GM23248 (cell line): ENCODE results near the gene RRP1. TPM values are rescaled to one million over a fixed set of nuclear protein-coding genes. Genes with fewer than 3 reads are reported as not detected.

Experiments
- DNase-seq: peaks from one replicate; pipeline ENCODE4 v3.0.0-alpha.2; 2015
- H2AFZ ChIP-seq: fragments of 200-600 bp; sonication (generic); 2 replicates; pipeline ENCODE4 v1.6.1; 2016; ENCODE audit warnings: antibody characterized with exemption
- H3F3A ChIP-seq: fragments of 200-600 bp; sonication (generic); 2 replicates; pipeline ENCODE4 v1.6.1; 2016; ENCODE audit warnings: mild to moderate bottlenecking, antibody characterized with exemption, mixed run types; ENCODE audit not compliant: insufficient read depth
- H3K27ac ChIP-seq: fragments of 200-600 bp; sonication (generic); 2 replicates; pipeline ENCODE4 v1.5.1; 2016; ENCODE audit warnings: mild to moderate bottlenecking
- H3K27me3 ChIP-seq: fragments of 200-600 bp; sonication (generic); replicated peaks from 2 replicates; pipeline ENCODE4 v1.6.1; 2016; ENCODE audit warnings: mild to moderate bottlenecking; ENCODE audit not compliant: insufficient read depth
- H3K36me3 ChIP-seq: fragments of 200-600 bp; sonication (generic); 2 replicates; pipeline ENCODE4 v1.6.1; 2016; ENCODE audit warnings: low read depth, mild to moderate bottlenecking
- H3K4me1 ChIP-seq: fragments of 200-600 bp; sonication (generic); 2 replicates; pipeline ENCODE4 v1.6.1; 2016; ENCODE audit warnings: mild to moderate bottlenecking; ENCODE audit not compliant: insufficient read depth
- H3K4me2 ChIP-seq: fragments of 200-600 bp; sonication (generic); one replicate; pipeline ENCODE4 v1.6.1; 2016; ENCODE audit warnings: mild to moderate bottlenecking; ENCODE audit not compliant: unreplicated experiment
- H3K4me3 ChIP-seq: fragments of 200-600 bp; sonication (generic); 2 replicates; pipeline ENCODE4 v1.5.1; 2016; ENCODE audit warnings: mild to moderate bottlenecking
- H3K79me2 ChIP-seq: fragments of 200-600 bp; sonication (generic); 2 replicates; pipeline ENCODE4 v1.6.1; 2016; ENCODE audit warnings: mild to moderate bottlenecking; ENCODE audit not compliant: insufficient read depth
- H3K9ac ChIP-seq: fragments of 200-600 bp; sonication (generic); 2 replicates; pipeline ENCODE4 v1.6.1; 2016; ENCODE audit warnings: mild to moderate bottlenecking
- H3K9me2 ChIP-seq: fragments of 200-600 bp; sonication (generic); 2 replicates; pipeline ENCODE4 v1.6.1; 2016; ENCODE audit warnings: mixed run types, mild to moderate bottlenecking, moderate library complexity; ENCODE audit not compliant: insufficient read depth
- H3K9me3 ChIP-seq: fragments of 200-600 bp; sonication (generic); one replicate; pipeline ENCODE4 v1.6.1; 2017; ENCODE audit warnings: low read depth
- H4K20me1 ChIP-seq: fragments of 200-600 bp; sonication (generic); 2 replicates; pipeline ENCODE4 v1.6.0; 2016; ENCODE audit not compliant: insufficient read depth
- EZH2 ChIP-seq: fragments of 200-600 bp; sonication (generic); IDR thresholded peaks from 2 replicates; pipeline ENCODE4 v1.6.1; 2018; ENCODE audit warnings: antibody characterized with exemption, mild to moderate bottlenecking; ENCODE audit not compliant: insufficient read depth, poor library complexity, severe bottlenecking
- EZH2phosphoT487 ChIP-seq: fragments of 200-600 bp; sonication (generic); IDR thresholded peaks from 2 replicates; pipeline ENCODE4 v1.6.1; 2018; ENCODE audit warnings: antibody characterized with exemption, moderate library complexity, mild to moderate bottlenecking, low read depth; ENCODE audit not compliant: insufficient read depth
- WGBS, 2 experiments: methylation state at CpG; one replicate each; pipeline ENCODE4 v1.1.6; 2015 to 2017; ENCODE audit warnings: low lambda C conversion rate in 2 of 2, low coverage in 1 of 2; ENCODE audit errors: missing lambda C conversion rate in 2 of 2; 5-methylcytosine and 5-hydroxymethylcytosine counted together
- in situ Hi-C: fragments of 300-500 bp; cut with MboI; formaldehyde crosslinking; loops from 2 replicates; pipeline ENCODE4 v1.15.0; 2020
- polyA plus RNA-seq: library from polyadenylated mRNA; unstranded; fragments of >200 nt; fragmentation: Nextera tagmentation; extraction: Ambion mirVana; gene quantifications from 2 replicates; pipeline ENCODE4 v1.2.1, GENCODE V29; 2016
- total RNA-seq: library from RNA; depleted of rRNA; stranded (reverse); fragments of >200 nt; shearing (Covaris generic); gene quantifications from 2 replicates; pipeline ENCODE4 v1.2.3, GENCODE V29; 2014

The RRP1 gene
- total and polyA plus RNA-seq, 2 experiments from 2014 or later: 17.6 to 22.3 TPM

GRCh38 chr21:43847301-43847700 is 57.9 kb downstream of the RRP1 start:
- in situ Hi-C loops: no loop called here
- Histone ChIP-seq H3K36me3 (no peaks in the 10 kb centered on the region), H3K4me1 (no peaks in the 10 kb centered on the region), H3K4me3 (no peak overlapping the region), H3K27me3 (no peaks in the 10 kb centered on the region), H3K9me2 (no peaks in the 10 kb centered on the region), H3K27ac (no peak overlapping the region), H3K4me2 (no peak overlapping the region), H3K9ac (no peak overlapping the region), H3K79me2 (no peaks in the 10 kb centered on the region), H2AFZ (no peak overlapping the region), H3K9me3 (no peaks in the 10 kb centered on the region), H3F3A (no peaks in the 10 kb centered on the region), H4K20me1 (no peaks in the 10 kb centered on the region)
- TF ChIP-seq EZH2 (no peak), EZH2phosphoT487 (no peak)
- WGBS, 2 experiments: 88 to 92% methylated on average over 12 to 14 of the region's 14 CpGs
- no peak for DNase-seq

GRCh38 chr21:43848771-43849170 is 59.4 kb downstream of the RRP1 start:
- 82 to 85% methylated on average over 10 of the region's 10 CpGs for WGBS, 2 experiments

GRCh38 chr21:43849532-43850299 is 60.3 kb downstream of the RRP1 start:
- no peak overlapping the region for H3K4me2 ChIP-seq
- no peak overlapping the region for H3K9ac ChIP-seq
- H2AFZ ChIP-seq: no peak overlapping the region
- WGBS, 2 experiments: 70 to 72% methylated on average over 12 to 13 of the region's 13 CpGs
- no peaks in the 10 kb centered on the region for H3K4me1 ChIP-seq
- H3K36me3 ChIP-seq: no peaks in the 10 kb centered on the region
- no peaks in the 10 kb centered on the region for H3K27me3 ChIP-seq
- no peaks in the 10 kb centered on the region for H4K20me1 ChIP-seq
- in situ Hi-C loops: no loop called here
- H3K79me2 ChIP-seq: no peaks in the 10 kb centered on the region
- H3K9me3 ChIP-seq: no peaks in the 10 kb centered on the region
- H3K27ac ChIP-seq: no peak overlapping the region
- H3K4me3 ChIP-seq: no peak overlapping the region
- no peak for DNase-seq
- no peaks in the 10 kb centered on the region for H3F3A ChIP-seq
- no peaks in the 10 kb centered on the region for H3K9me2 ChIP-seq
- no peak for TF ChIP-seq EZH2
- no peak for TF ChIP-seq EZH2phosphoT487

More at GRCh38 chr21:43848771-43849170, 59.4 kb downstream of the RRP1 start:
- TF ChIP-seq EZH2 (no peak), EZH2phosphoT487 (no peak)
- H2AFZ ChIP-seq: no peak overlapping the region
- in situ Hi-C loops: no loop called here
- no peaks in the 10 kb centered on the region for H3F3A ChIP-seq
- no peaks in the 10 kb centered on the region for H3K9me2 ChIP-seq
- H3K79me2 ChIP-seq: no peaks in the 10 kb centered on the region
- no peak overlapping the region for H3K9ac ChIP-seq
- H3K27ac ChIP-seq: no peak overlapping the region
- DNase-seq: no peak
- no peaks in the 10 kb centered on the region for H3K36me3 ChIP-seq
- no peaks in the 10 kb centered on the region for H3K27me3 ChIP-seq
- no peaks in the 10 kb centered on the region for H3K9me3 ChIP-seq
- no peaks in the 10 kb centered on the region for H4K20me1 ChIP-seq
- no peak overlapping the region for H3K4me3 ChIP-seq
- no peak overlapping the region for H3K4me2 ChIP-seq
- H3K4me1 ChIP-seq: no peaks in the 10 kb centered on the region

- H3K79me2 ChIP-seq: no peaks in the 10 kb centered on the region
Observed at GRCh38 chr21:43850728-43851295, 61.4 kb downstream of the RRP1 start.

More at GRCh38 chr21:43850728-43851295, 61.4 kb downstream of the RRP1 start:
- H3F3A ChIP-seq: no peaks in the 10 kb centered on the region
- no peaks in the 10 kb centered on the region for H4K20me1 ChIP-seq
- 45 to 49% methylated on average over 8 of the region's 8 CpGs for WGBS, 2 experiments
- no peak overlapping the region for H3K4me2 ChIP-seq
- H3K9me3 ChIP-seq: no peaks in the 10 kb centered on the region
- no peaks in the 10 kb centered on the region for H3K36me3 ChIP-seq
- no peaks in the 10 kb centered on the region for H3K9me2 ChIP-seq
- TF ChIP-seq EZH2: no peak
- no peak for TF ChIP-seq EZH2phosphoT487
- no peak overlapping the region for H2AFZ ChIP-seq
- in situ Hi-C loops: no loop called here
- no peak for DNase-seq
- H3K4me1 ChIP-seq: no peaks in the 10 kb centered on the region
- no peak overlapping the region for H3K9ac ChIP-seq
- no peaks in the 10 kb centered on the region for H3K27me3 ChIP-seq
- no peak overlapping the region for H3K27ac ChIP-seq
- H3K4me3 ChIP-seq: no peak overlapping the region
